Activated T-helper 17 cell treated with anti-CD3 and anti-CD28 coated beads, Interleukin-2, amount 50 U/mL, for 72 hours (primary cell): Measurements from ENCODE around the gene ALKBH8. TPM values are rescaled to one million over a fixed set of nuclear protein-coding genes. Genes with fewer than 3 reads are reported as not detected.
"Not testable (repeated sequence)": the region's sequence is repeated elsewhere in the genome, so short reads cannot be mapped to it uniquely, and the experiment has no call there.

ENCODE experiments used
- ATAC-seq: fragments of 150-1000 bp; cut with Tn5 transposase; replicated peaks from 2 replicates; pipeline ENCODE4 v1.10.0; 2021; ENCODE audit warnings: mild to moderate bottlenecking, moderate library complexity
- H3K27ac Mint-ChIP-seq: one replicate; pipeline ENCODE4 v1.8.0; 2022; ENCODE audit warnings: mixed read lengths
- H3K27me3 Mint-ChIP-seq: one replicate; pipeline ENCODE4 v1.8.0; 2022; ENCODE audit warnings: mixed read lengths
- H3K36me3 Mint-ChIP-seq: one replicate; pipeline ENCODE4 v1.8.0; 2022; ENCODE audit warnings: low read depth, mild to moderate bottlenecking, mixed read lengths
- H3K4me1 Mint-ChIP-seq: one replicate; pipeline ENCODE4 v1.8.0; 2022; ENCODE audit warnings: mixed read lengths
- H3K4me3 Mint-ChIP-seq: one replicate; pipeline ENCODE4 v1.8.0; 2022; ENCODE audit warnings: mild to moderate bottlenecking, mixed read lengths
- H3K9me3 Mint-ChIP-seq: one replicate; pipeline ENCODE4 v1.8.0; 2022; ENCODE audit warnings: mixed read lengths
- total RNA-seq, 2 donors: library from RNA; stranded (reverse); gene quantifications; one replicate each; pipeline ENCODE4 v1.2.3, GENCODE V29; 2022

ALKBH8 gene
- total RNA-seq, 2 donors from 2014 or later: 5.5 to 9.9 TPM

GRCh38 chr11:107562647-107563208 is 2.8 kb downstream of the ALKBH8 start:
- H3K27ac Mint-ChIP-seq: peak overlapping the region; percentile 79
- H3K4me1 Mint-ChIP-seq: peaks cover 42% of the 10 kb centered on the region
- H3K36me3 Mint-ChIP-seq: peaks cover 31% of the 10 kb centered on the region
- H3K9me3 Mint-ChIP-seq: no peaks in the 10 kb centered on the region
- no peaks in the 10 kb centered on the region for H3K27me3 Mint-ChIP-seq
- peak; percentile 70 for ATAC-seq
- peak overlapping the region; percentile 97 for H3K4me3 Mint-ChIP-seq

GRCh38 chr11:107561688-107562087 is 3.8 kb downstream of the ALKBH8 start:
- Mint-ChIP-seq H3K27me3 (no peaks in the 10 kb centered on the region), H3K4me3 (peak overlapping the region; percentile 97), H3K27ac (peak overlapping the region; percentile 79), H3K4me1 (peaks cover 38% of the 10 kb centered on the region), H3K9me3 (no peaks in the 10 kb centered on the region), H3K36me3 (peaks cover 37% of the 10 kb centered on the region)
- ATAC-seq: no peak

GRCh38 chr11:107550304-107550703 is 15.2 kb downstream of the ALKBH8 start:
- Mint-ChIP-seq H3K36me3 (peaks cover 87% of the 10 kb centered on the region), H3K27ac (no peak overlapping the region), H3K9me3 (no peaks in the 10 kb centered on the region), H3K4me3 (no peak overlapping the region), H3K27me3 (no peaks in the 10 kb centered on the region), H3K4me1 (no peaks in the 10 kb centered on the region)
- no peak for ATAC-seq

- H3K4me3 Mint-ChIP-seq: no peak overlapping the region
Measured at GRCh38 chr11:107549954-107550285, 15.6 kb downstream of the ALKBH8 start.

GRCh38 chr11:107549253-107549953 is 16.1 kb downstream of the ALKBH8 start:
- H3K27me3 Mint-ChIP-seq: no peaks in the 10 kb centered on the region
- H3K9me3 Mint-ChIP-seq: no peaks in the 10 kb centered on the region
- ATAC-seq: no peak
- no peak overlapping the region for H3K27ac Mint-ChIP-seq
- H3K4me3 Mint-ChIP-seq: no peak overlapping the region
- peaks cover 89% of the 10 kb centered on the region for H3K36me3 Mint-ChIP-seq
- H3K4me1 Mint-ChIP-seq: no peaks in the 10 kb centered on the region

More at GRCh38 chr11:107549954-107550285, 15.6 kb downstream of the ALKBH8 start:
- H3K27ac Mint-ChIP-seq: no peak overlapping the region
- H3K9me3 Mint-ChIP-seq: no peaks in the 10 kb centered on the region
- H3K27me3 Mint-ChIP-seq: no peaks in the 10 kb centered on the region
- H3K36me3 Mint-ChIP-seq: peaks cover 87% of the 10 kb centered on the region
- no peak for ATAC-seq
- H3K4me1 Mint-ChIP-seq: no peaks in the 10 kb centered on the region

- Mint-ChIP-seq H3K4me1 (no peaks in the 10 kb centered on the region), H3K4me3 (no peak overlapping the region), H3K9me3 (no peaks in the 10 kb centered on the region), H3K27me3 (no peaks in the 10 kb centered on the region), H3K27ac (no peak overlapping the region), H3K36me3 (peaks cover 89% of the 10 kb centered on the region)
- ATAC-seq: no peak
Measured at GRCh38 chr11:107547961-107548360, 17.6 kb downstream of the ALKBH8 start.

GRCh38 chr11:107545101-107545514 is 20.4 kb downstream of the ALKBH8 start:
- Mint-ChIP-seq H3K4me1 (no peaks in the 10 kb centered on the region), H3K27ac (peak overlapping the region; percentile 7), H3K9me3 (no peaks in the 10 kb centered on the region), H3K36me3 (peaks cover 79% of the 10 kb centered on the region), H3K4me3 (no peak overlapping the region), H3K27me3 (no peaks in the 10 kb centered on the region)
- ATAC-seq: peak; percentile 80

- no peak for ATAC-seq
- peaks cover 67% of the 10 kb centered on the region for H3K36me3 Mint-ChIP-seq
- H3K4me3 Mint-ChIP-seq: no peak overlapping the region
- no peaks in the 10 kb centered on the region for H3K9me3 Mint-ChIP-seq
- H3K27me3 Mint-ChIP-seq: no peaks in the 10 kb centered on the region
- H3K4me1 Mint-ChIP-seq: no peaks in the 10 kb centered on the region
- H3K27ac Mint-ChIP-seq: peak overlapping the region; percentile 22
Measured at GRCh38 chr11:107538821-107539220, 26.7 kb downstream of the ALKBH8 start.

- no peak overlapping the region for H3K4me3 Mint-ChIP-seq
- H3K27me3 Mint-ChIP-seq: no peaks in the 10 kb centered on the region
- H3K9me3 Mint-ChIP-seq: no peaks in the 10 kb centered on the region
- H3K36me3 Mint-ChIP-seq: peaks cover 63% of the 10 kb centered on the region
- no peak for ATAC-seq
- H3K27ac Mint-ChIP-seq: peak overlapping the region; percentile 22
- peaks cover 4% of the 10 kb centered on the region for H3K4me1 Mint-ChIP-seq
Measured at GRCh38 chr11:107538239-107538638, 27.3 kb downstream of the ALKBH8 start.

- H3K9me3 Mint-ChIP-seq, ATAC-seq, H3K27ac Mint-ChIP-seq, H3K4me1 Mint-ChIP-seq, H3K4me3 Mint-ChIP-seq, H3K27me3 Mint-ChIP-seq: not testable (repeated sequence)
- peaks cover 58% of the 10 kb centered on the region for H3K36me3 Mint-ChIP-seq
Measured at GRCh38 chr11:107537155-107537554, 28.4 kb downstream of the ALKBH8 start.

GRCh38 chr11:107526197-107526596 is 39.3 kb downstream of the ALKBH8 start:
- Mint-ChIP-seq H3K4me3 (no peak overlapping the region), H3K4me1 (no peaks in the 10 kb centered on the region), H3K9me3 (no peaks in the 10 kb centered on the region), H3K36me3 (peaks cover 71% of the 10 kb centered on the region), H3K27me3 (no peaks in the 10 kb centered on the region), H3K27ac (no peak overlapping the region)
- no peak for ATAC-seq

- no peaks in the 10 kb centered on the region for H3K27me3 Mint-ChIP-seq
- no peaks in the 10 kb centered on the region for H3K9me3 Mint-ChIP-seq
- H3K36me3 Mint-ChIP-seq: peaks cover 66% of the 10 kb centered on the region
- no peak overlapping the region for H3K4me3 Mint-ChIP-seq
- H3K4me1 Mint-ChIP-seq: no peaks in the 10 kb centered on the region
- no peak overlapping the region for H3K27ac Mint-ChIP-seq
- ATAC-seq: no peak
Measured at GRCh38 chr11:107508858-107509244, 56.7 kb downstream of the ALKBH8 start.

GRCh38 chr11:107508201-107508857 is 57.2 kb downstream of the ALKBH8 start:
- no peaks in the 10 kb centered on the region for H3K27me3 Mint-ChIP-seq
- no peaks in the 10 kb centered on the region for H3K4me1 Mint-ChIP-seq
- H3K9me3 Mint-ChIP-seq: no peaks in the 10 kb centered on the region
- H3K4me3 Mint-ChIP-seq: no peak overlapping the region
- H3K36me3 Mint-ChIP-seq: peaks cover 68% of the 10 kb centered on the region
- H3K27ac Mint-ChIP-seq: no peak overlapping the region
- no peak for ATAC-seq

- no peak overlapping the region for H3K4me3 Mint-ChIP-seq
- peaks cover 7% of the 10 kb centered on the region for H3K9me3 Mint-ChIP-seq
- no peaks in the 10 kb centered on the region for H3K27me3 Mint-ChIP-seq
- no peak for ATAC-seq
- H3K27ac Mint-ChIP-seq: no peak overlapping the region
- peaks cover 80% of the 10 kb centered on the region for H3K36me3 Mint-ChIP-seq
- no peaks in the 10 kb centered on the region for H3K4me1 Mint-ChIP-seq
Measured at GRCh38 chr11:107505647-107506225, 59.8 kb downstream of the ALKBH8 start.

- Mint-ChIP-seq H3K9me3 (peaks cover 7% of the 10 kb centered on the region), H3K27ac (no peak overlapping the region), H3K27me3 (no peaks in the 10 kb centered on the region), H3K4me1 (no peaks in the 10 kb centered on the region), H3K36me3 (peaks cover 74% of the 10 kb centered on the region), H3K4me3 (no peak overlapping the region)
- no peak for ATAC-seq
Measured at GRCh38 chr11:107504981-107505380, 60.6 kb downstream of the ALKBH8 start.
